Transverse colon (tissue), 3 donors: ENCODE data around the gene SEC22A.

Experiments
- POLR2A ChIP-seq: fragments of 450-650 bp; IDR thresholded peaks from one replicate; pipeline ENCODE4 v1.6.1; 2016; ENCODE audit warnings: antibody characterized with exemption, mild to moderate bottlenecking, moderate library complexity
- TF ChIP-seq, protein P1 (sequence below), 5 experiments: fragments of 200-600 bp in 3 of 5; fragments of 450-650 bp in 2 of 5; sonication (generic) in 3 of 5; IDR thresholded peaks; 1 replicate in 2 of 5; 2 replicates in 3 of 5; pipeline ENCODE4 v1.5.1; 2016 to 2017; ENCODE audit warnings: antibody characterized with exemption in 5 of 5, inconsistent platforms in 3 of 5, mild to moderate bottlenecking in 2 of 5, moderate library complexity in 1 of 5

GRCh38 chr3:123292321-123293310, 90.9 kb downstream of the SEC22A start:
- TF ChIP-seq, protein P1, sequence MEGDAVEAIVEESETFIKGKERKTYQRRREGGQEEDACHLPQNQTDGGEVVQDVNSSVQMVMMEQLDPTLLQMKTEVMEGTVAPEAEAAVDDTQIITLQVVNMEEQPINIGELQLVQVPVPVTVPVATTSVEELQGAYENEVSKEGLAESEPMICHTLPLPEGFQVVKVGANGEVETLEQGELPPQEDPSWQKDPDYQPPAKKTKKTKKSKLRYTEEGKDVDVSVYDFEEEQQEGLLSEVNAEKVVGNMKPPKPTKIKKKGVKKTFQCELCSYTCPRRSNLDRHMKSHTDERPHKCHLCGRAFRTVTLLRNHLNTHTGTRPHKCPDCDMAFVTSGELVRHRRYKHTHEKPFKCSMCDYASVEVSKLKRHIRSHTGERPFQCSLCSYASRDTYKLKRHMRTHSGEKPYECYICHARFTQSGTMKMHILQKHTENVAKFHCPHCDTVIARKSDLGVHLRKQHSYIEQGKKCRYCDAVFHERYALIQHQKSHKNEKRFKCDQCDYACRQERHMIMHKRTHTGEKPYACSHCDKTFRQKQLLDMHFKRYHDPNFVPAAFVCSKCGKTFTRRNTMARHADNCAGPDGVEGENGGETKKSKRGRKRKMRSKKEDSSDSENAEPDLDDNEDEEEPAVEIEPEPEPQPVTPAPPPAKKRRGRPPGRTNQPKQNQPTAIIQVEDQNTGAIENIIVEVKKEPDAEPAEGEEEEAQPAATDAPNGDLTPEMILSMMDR (IDR thresholded peaks at IDR 0.05) = no peak
- no peak for TF ChIP-seq POLR2A
